Mucosa of descending colon (tissue), 3 donors: ENCODE data around the gene MYRIP. TPM values are rescaled to one million over a fixed set of nuclear protein-coding genes. Genes with fewer than 3 reads are reported as not detected.
"Not testable (repeated sequence)": the region's sequence is repeated elsewhere in the genome, so short reads cannot be mapped to it uniquely, and the experiment has no call there.

Source experiments
- ATAC-seq: fragments of 200-7000 bp; cut with Tn5 transposase; one replicate; pipeline ENCODE4 v1.9.1; 2020; ENCODE audit warnings: mild to moderate bottlenecking, moderate library complexity
- DNase-seq, 3 donors: peaks; one replicate each; pipeline ENCODE4 v3.0.0-alpha.2; 2020
- H3K36me3 ChIP-seq: fragments of 200-600 bp; one replicate; pipeline ENCODE4 v1.8.0; 2021; ENCODE audit warnings: low read depth, mild to moderate bottlenecking
- H3K4me1 ChIP-seq: fragments of 200-600 bp; one replicate; pipeline ENCODE4 v1.8.0; 2021; ENCODE audit warnings: low read depth, mild to moderate bottlenecking
- H3K4me3 ChIP-seq: fragments of 200-600 bp; one replicate; pipeline ENCODE4 v1.8.0; 2021; ENCODE audit warnings: mild to moderate bottlenecking
- H3K9me3 ChIP-seq: fragments of 200-600 bp; one replicate; pipeline ENCODE4 v1.8.0; 2021; ENCODE audit warnings: mild to moderate bottlenecking
- intact Hi-C, 2 donors: fragments of 100-400 bp; cut with DNase I in 1 of 2; cut with micrococcal nuclease in 1 of 2; formaldehyde crosslinking; loops; one replicate each; pipeline versions ENCODE4 v1.11.0 to v1.11.1; 2022; cut with DNase I, micrococcal nuclease
- total RNA-seq, 3 donors: library from RNA; stranded (reverse); fragmentation: NEBNext Ultra II Directional in 2 of 3; extraction: Animal tissue kit (Norgen Biotek cat#: 25700) in 2 of 3; gene quantifications; one replicate each; pipeline versions ENCODE4 v1.2.1 to v1.2.4, GENCODE V29; 2021 to 2023
- TF ChIP-seq, protein P1 (sequence below): fragments of 200-600 bp; IDR thresholded peaks from one replicate; pipeline ENCODE4 v1.8.0; 2022; ENCODE audit warnings: antibody characterized with exemption, mild to moderate bottlenecking
- donor health status: DM: no; HTN: no; CAD: no; lungs with moderate emphysema.
- donor health status: DM: no; HTN: no; CAD: no.
- donor health status: DM: no; HTN: yes; CAD: no.

MYRIP gene
- total RNA-seq, 3 donors from 2014 or later = 7.2 to 11.2 (median 9.9) TPM

DNA sequence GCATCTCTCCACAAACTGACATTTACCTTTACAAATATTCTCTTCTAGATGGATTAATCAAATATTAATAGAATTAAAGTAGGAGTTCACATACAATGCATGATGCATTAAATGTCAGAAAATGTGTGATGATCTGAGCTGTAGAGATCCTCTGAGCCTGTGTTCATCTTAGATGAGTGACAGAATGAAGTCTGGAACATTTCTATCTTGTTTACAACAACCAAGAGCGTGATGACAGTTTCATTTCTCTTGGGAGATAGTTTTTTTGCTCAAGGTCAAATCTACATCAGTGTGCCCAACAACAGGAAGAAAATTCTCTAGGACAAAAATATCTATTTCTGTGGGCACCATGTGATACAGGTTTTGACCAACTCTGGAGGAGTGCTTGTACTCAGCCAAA lies 211.9 kb downstream of the MYRIP start:
- ATAC-seq (no peak), DNase-seq (no peak)
- intact Hi-C loops = no loop called here
- Histone ChIP-seq H3K36me3 (no peaks in the 10 kb centered on the region), H3K4me1 (no peaks in the 10 kb centered on the region), H3K4me3 (no peak overlapping the region), H3K9me3 (peaks cover 15% of the 10 kb centered on the region)
- TF ChIP-seq, protein P1, sequence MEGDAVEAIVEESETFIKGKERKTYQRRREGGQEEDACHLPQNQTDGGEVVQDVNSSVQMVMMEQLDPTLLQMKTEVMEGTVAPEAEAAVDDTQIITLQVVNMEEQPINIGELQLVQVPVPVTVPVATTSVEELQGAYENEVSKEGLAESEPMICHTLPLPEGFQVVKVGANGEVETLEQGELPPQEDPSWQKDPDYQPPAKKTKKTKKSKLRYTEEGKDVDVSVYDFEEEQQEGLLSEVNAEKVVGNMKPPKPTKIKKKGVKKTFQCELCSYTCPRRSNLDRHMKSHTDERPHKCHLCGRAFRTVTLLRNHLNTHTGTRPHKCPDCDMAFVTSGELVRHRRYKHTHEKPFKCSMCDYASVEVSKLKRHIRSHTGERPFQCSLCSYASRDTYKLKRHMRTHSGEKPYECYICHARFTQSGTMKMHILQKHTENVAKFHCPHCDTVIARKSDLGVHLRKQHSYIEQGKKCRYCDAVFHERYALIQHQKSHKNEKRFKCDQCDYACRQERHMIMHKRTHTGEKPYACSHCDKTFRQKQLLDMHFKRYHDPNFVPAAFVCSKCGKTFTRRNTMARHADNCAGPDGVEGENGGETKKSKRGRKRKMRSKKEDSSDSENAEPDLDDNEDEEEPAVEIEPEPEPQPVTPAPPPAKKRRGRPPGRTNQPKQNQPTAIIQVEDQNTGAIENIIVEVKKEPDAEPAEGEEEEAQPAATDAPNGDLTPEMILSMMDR = no peak

DNA sequence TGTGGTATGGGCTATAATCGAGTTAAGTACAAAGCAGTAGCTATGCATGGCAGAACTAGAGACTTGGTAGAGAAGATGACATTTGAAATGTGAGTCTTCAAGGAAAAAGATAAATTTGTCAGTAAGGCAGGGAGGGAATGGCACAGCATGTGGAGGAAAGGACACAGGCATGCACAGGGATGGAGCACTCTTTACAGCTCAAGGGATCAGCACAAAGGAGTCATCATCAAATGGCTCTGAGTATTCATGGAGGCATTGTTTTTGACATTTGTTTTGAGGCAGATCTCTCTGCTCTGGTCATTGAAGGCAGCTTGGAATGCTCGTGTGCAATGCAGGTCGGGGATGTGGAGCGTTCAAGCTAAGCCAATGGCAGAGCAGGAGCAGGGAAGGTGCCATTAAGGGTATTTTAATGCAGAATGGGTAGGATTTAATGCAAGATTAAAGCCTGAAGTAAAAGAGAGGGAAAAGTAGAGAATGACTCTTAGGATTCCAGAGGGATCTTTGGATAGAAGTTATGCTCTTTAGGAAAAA lies 213.0 kb downstream of the MYRIP start:
- DNase-seq = no peak
- Histone ChIP-seq H3K9me3 (peaks cover 18% of the 10 kb centered on the region), H3K36me3 (no peaks in the 10 kb centered on the region), H3K4me1 (no peaks in the 10 kb centered on the region), H3K4me3 (no peak overlapping the region)
- intact Hi-C loops = no loop called here
- TF ChIP-seq, protein P1 = no peak
- ATAC-seq = no peak

DNA sequence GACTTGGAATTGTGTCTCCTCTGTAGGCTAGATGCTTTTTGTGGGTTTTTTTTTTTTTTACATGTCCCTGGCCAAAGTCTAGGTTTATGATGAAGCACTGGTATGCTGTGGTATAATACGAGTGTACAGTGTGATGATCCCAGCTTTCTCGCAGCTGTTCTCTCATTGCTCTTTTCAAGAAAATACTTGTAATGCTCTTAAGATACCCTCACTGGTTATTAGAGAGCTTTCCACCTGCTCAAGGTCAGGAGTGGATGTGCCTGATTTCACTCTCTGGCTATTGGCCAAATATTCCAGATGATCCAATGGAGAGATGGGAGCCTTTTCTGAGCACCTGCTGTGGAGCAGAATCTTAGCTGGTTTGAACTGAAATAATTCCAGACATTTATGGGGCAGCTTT lies 215.1 kb downstream of the MYRIP start:
- intact Hi-C loops = no loop called here
- no peak overlapping the region for H3K4me3 ChIP-seq
- H3K36me3 ChIP-seq = no peaks in the 10 kb centered on the region
- TF ChIP-seq, protein P1 = no peak
- no peaks in the 10 kb centered on the region for H3K4me1 ChIP-seq
- DNase-seq (no peak), ATAC-seq (no peak)
- peaks cover 18% of the 10 kb centered on the region for H3K9me3 ChIP-seq

DNA sequence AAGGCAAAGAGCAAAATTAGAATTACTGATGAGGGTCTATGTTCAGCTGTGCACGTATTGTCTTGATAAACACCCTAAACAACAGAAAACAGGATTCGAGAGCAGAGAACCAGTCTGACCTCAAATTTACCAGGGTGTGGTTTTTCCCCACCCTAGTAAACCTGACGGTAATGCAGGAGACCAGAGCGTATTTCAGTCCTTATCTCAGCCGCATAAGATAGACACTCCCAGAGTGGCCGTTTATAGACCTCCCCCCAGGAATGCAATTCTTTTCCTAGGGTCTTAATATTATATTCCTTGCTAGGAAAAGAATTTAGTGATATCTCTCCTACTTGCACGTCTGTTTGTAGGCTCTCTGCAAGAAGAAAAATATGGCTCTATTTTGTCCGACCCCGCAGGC lies 216.5 kb downstream of the MYRIP start:
- DNase-seq, H3K4me3 ChIP-seq, H3K36me3 ChIP-seq, intact Hi-C loops, ATAC-seq, H3K4me1 ChIP-seq: not testable (repeated sequence)
- H3K9me3 ChIP-seq = peaks cover 18% of the 10 kb centered on the region

DNA sequence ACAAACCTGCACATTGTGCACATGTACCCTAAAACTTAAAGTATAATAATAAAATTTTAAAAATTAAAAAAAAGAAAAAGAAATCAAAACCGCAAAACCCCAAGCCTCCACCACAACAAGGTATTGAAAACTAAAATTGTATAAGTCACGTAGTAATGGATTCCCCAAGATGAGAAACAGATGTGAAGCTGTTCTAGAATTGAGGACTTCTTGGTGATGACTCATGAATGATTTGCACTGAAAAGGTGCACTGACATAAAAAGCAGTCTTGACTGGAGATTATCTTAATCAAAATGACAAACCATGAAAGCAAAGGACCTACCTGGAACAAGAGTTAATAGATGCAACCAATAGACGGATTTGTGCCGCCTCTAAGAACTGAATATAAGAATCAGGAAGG lies 225.8 kb downstream of the MYRIP start:
- no peak overlapping the region for H3K4me3 ChIP-seq
- H3K9me3 ChIP-seq = no peaks in the 10 kb centered on the region
- DNase-seq = no peak
- TF ChIP-seq, protein P1 = no peak
- H3K36me3 ChIP-seq = no peaks in the 10 kb centered on the region
- ATAC-seq = no peak
- H3K4me1 ChIP-seq = no peaks in the 10 kb centered on the region
- intact Hi-C loops = no loop called here

DNA sequence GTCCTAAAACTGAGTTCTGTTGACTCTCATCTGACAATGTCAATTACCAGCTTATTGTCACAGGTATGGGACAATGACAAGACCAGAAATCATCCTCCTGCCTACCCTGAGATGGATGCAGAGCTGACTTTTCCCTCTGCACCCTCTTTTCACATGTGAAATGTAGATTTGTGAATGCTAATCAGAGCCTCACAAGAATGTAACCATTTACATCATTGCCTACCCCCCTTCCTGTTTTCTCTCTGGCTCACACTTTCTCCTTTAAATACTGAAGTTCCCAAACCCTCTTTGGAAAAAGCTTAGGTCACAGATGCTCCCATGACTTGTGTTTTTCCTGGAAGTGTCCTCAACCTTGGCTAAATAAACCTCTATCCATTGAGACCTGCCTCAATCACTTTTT lies 228.2 kb downstream of the MYRIP start:
- no peaks in the 10 kb centered on the region for H3K4me1 ChIP-seq
- intact Hi-C loops = no loop called here

More for the DNA sequence above, 228.2 kb downstream of the MYRIP start:
- DNase-seq = no peak
- TF ChIP-seq, protein P1 = no peak
- no peaks in the 10 kb centered on the region for H3K9me3 ChIP-seq
- no peaks in the 10 kb centered on the region for H3K36me3 ChIP-seq
- no peak overlapping the region for H3K4me3 ChIP-seq
- no peak for ATAC-seq
